HepG2 (cell line): ENCODE measurements around the gene CCDC61. TPM values are rescaled to one million over a fixed set of nuclear protein-coding genes. Genes with fewer than 3 reads are reported as not detected.

Source experiments
- ATAC-seq: fragments of 200-7000 bp; cut with Tn5 transposase; 3 replicates; pipeline ENCODE4 v1.9.1; 2020; ENCODE audit warnings: mild to moderate bottlenecking, moderate library complexity
- BruUV-seq: library from RNA; stranded (reverse); fragments of 400-500 nt; replicated peaks from 2 replicates; lab custom pipeline; 2021; lab: Mats Ljungman, UMichigan
- CTCF ChIA-PET: fragments of 300-600 bp; formaldehyde crosslinking; extraction: SDS; loops from one replicate; lab custom pipeline; 2021; ENCODE audit warnings: low total read pairs, inconsistent platforms, low intra/inter-chr PET ratio; lab: Yijun Ruan, JAX
- POLR2A ChIA-PET: fragments of 350-600 bp; sonication (Branson Sonifier 250); formaldehyde crosslinking; loops from one replicate; lab custom pipeline; 2020; ENCODE audit warnings: antibody characterized with exemption, inconsistent platforms; lab: Yijun Ruan, JAX
- DNase-seq: peaks from one replicate; pipeline ENCODE4 v3.0.0-alpha.2; 2015; ENCODE audit warnings: low spot score
- FAIRE-seq: peaks from 3 replicates; lab custom pipeline; 2011; peaks lifted over from hg19 to GRCh38; lab: Jason Lieb, UNC
- H2AFZ ChIP-seq: one replicate; pipeline ENCODE4 v1.6.1; 2011; ENCODE audit warnings: low read length, inconsistent platforms
- H3K27ac ChIP-seq: fragments of 300-600 bp; 3 replicates; pipeline ENCODE4 v1.8.0; 2011; ENCODE audit warnings: mixed run types, mild to moderate bottlenecking, mixed read lengths, low read length, inconsistent platforms; ENCODE audit not compliant: insufficient read depth; ENCODE audit errors: extremely low read length
- H3K27me3 ChIP-seq, 2 experiments: fragments of 200-600 bp in 1 of 2; 2 replicates in 1 of 2; 3 replicates in 1 of 2; pipeline versions ENCODE4 v1.6.0 to v1.8.0; 2011; ENCODE audit warnings: low read length in 2 of 2, mild to moderate bottlenecking in 2 of 2, moderate library complexity in 2 of 2, inconsistent platforms in 1 of 2; ENCODE audit not compliant: insufficient read depth in 2 of 2, control insufficient read depth in 1 of 2
- H3K36me3 ChIP-seq, 2 experiments: fragments of 200-600 bp in 1 of 2; replicated peaks in 1 of 2; 2 replicates in 1 of 2; 3 replicates in 1 of 2; pipeline versions ENCODE4 v1.5.1 to v1.8.0; 2011; ENCODE audit warnings: low read length in 2 of 2, inconsistent platforms in 1 of 2; ENCODE audit not compliant: insufficient read depth in 2 of 2, control insufficient read depth in 1 of 2
- H3K4me1 ChIP-seq: 2 replicates; pipeline ENCODE4 v1.5.1; 2012; ENCODE audit warnings: low read length, inconsistent platforms; ENCODE audit not compliant: insufficient read depth
- H3K4me2 ChIP-seq: 2 replicates; pipeline ENCODE4 v1.6.0; 2011; ENCODE audit warnings: low read depth, low read length, inconsistent platforms
- H3K4me3 ChIP-seq, 3 experiments: fragments of 200-600 bp in 1 of 3; sonication (generic), shearing (Covaris generic) in 1 of 3; replicated peaks in 1 of 3; 2 replicates each; pipeline ENCODE4 v1.5.1; 2011 to 2016; ENCODE audit warnings: low read length in 3 of 3, inconsistent platforms in 2 of 3, low read depth in 2 of 3, mild to moderate bottlenecking in 2 of 3, control low read depth in 1 of 3, mixed read lengths in 1 of 3; ENCODE audit not compliant: insufficient read depth in 1 of 3
- H3K79me2 ChIP-seq: one replicate; pipeline ENCODE4 v1.6.1; 2011; ENCODE audit warnings: low read length, inconsistent platforms; ENCODE audit not compliant: insufficient read depth
- H3K9ac ChIP-seq: 2 replicates; pipeline ENCODE4 v1.6.0; 2011; ENCODE audit warnings: mild to moderate bottlenecking, low read depth, low read length, inconsistent platforms; ENCODE audit not compliant: insufficient read depth
- H3K9me3 ChIP-seq: 2 replicates; pipeline ENCODE4 v1.5.1; 2012; ENCODE audit warnings: mild to moderate bottlenecking, low read length
- H4K20me1 ChIP-seq: 2 replicates; pipeline ENCODE4 v1.6.0; 2011; ENCODE audit warnings: inconsistent platforms, mild to moderate bottlenecking, low read length, moderate library complexity; ENCODE audit not compliant: insufficient read depth
- CREB1 ChIP-seq, 2 experiments: fragments of 450-650 bp in 1 of 2; IDR thresholded peaks; 2 replicates each; pipeline ENCODE4 v1.6.1; 2016 to 2017; ENCODE audit warnings: control low read depth in 1 of 2, mild to moderate bottlenecking in 1 of 2, missing compliant biosample characterization in 1 of 2, missing genetic modification characterization in 1 of 2
- MED1 ChIP-seq: sonication (generic); formaldehyde crosslinking; IDR thresholded peaks from 2 replicates; pipeline ENCODE4 v1.4.0; 2020; ENCODE audit warnings: missing genetic modification reagents
- SMAD1 ChIP-seq: sonication (generic); formaldehyde crosslinking; IDR thresholded peaks from 2 replicates; pipeline ENCODE4 v1.4.0; 2020; ENCODE audit warnings: missing genetic modification reagents, low read depth, mild to moderate bottlenecking, borderline replicate concordance
- SRF ChIP-seq: IDR thresholded peaks from 2 replicates; pipeline ENCODE4 v1.6.1; 2011; ENCODE audit warnings: mild to moderate bottlenecking, low read depth, low read length, moderate library complexity
- ZBTB43 ChIP-seq: sonication (generic); formaldehyde crosslinking; conservative IDR thresholded peaks from 2 replicates; pipeline ENCODE4 v1.4.0; 2020; ENCODE audit warnings: missing genetic modification reagents
- ZNF335 ChIP-seq: sonication (generic); formaldehyde crosslinking; IDR thresholded peaks from 2 replicates; pipeline ENCODE4 v1.4.0; 2020; ENCODE audit warnings: missing genetic modification reagents
- ZNF468 ChIP-seq: sonication (generic); formaldehyde crosslinking; IDR thresholded peaks from 2 replicates; pipeline ENCODE4 v1.8.0; 2022; ENCODE audit warnings: mild to moderate bottlenecking, moderate library complexity, missing genetic modification reagents
- ZNF605 ChIP-seq: sonication (generic); formaldehyde crosslinking; IDR thresholded peaks from 2 replicates; pipeline ENCODE4 v1.8.0; 2022; ENCODE audit warnings: mild to moderate bottlenecking, missing genetic modification reagents
- ZNF761 ChIP-seq: sonication (generic); formaldehyde crosslinking; conservative IDR thresholded peaks from 2 replicates; pipeline ENCODE4 v1.4.0; 2020; ENCODE audit warnings: mild to moderate bottlenecking, missing genetic modification reagents
- ZSCAN12 ChIP-seq: sonication (generic); formaldehyde crosslinking; IDR thresholded peaks from 2 replicates; pipeline ENCODE4 v1.9.0; 2021; ENCODE audit warnings: mild to moderate bottlenecking, missing genetic modification reagents
- WGBS: methylation state at CpG from one replicate; pipeline ENCODE4 v1.1.6; 2017; ENCODE audit warnings: low lambda C conversion rate; 5-methylcytosine and 5-hydroxymethylcytosine counted together
- in situ Hi-C: cut with HindIII; loops from 2 replicates; pipeline ENCODE4 v1.10.0; 2017; ENCODE audit warnings: low pct_unique_long_range_greater_than_20kb; ENCODE audit not compliant: extremely low pct_ligation_motif_present
- intact Hi-C: fragments of 100-400 bp; cut with micrococcal nuclease; formaldehyde crosslinking; loops from one replicate; pipeline ENCODE4 v1.10.0; 2022; ENCODE audit not compliant: unreplicated experiment
- polyA plus RNA-seq, 8 experiments: library from polyadenylated mRNA; depleted of rRNA in 3 of 8; stranded (reverse) in 7 of 8; unstranded in 1 of 8; fragments of >200 nt; fragmentation: Illumina TruSeq in 4 of 8; extraction: Trizol in 4 of 8; gene quantifications; 2 replicates each; pipeline versions ENCODE4 v1.2.1 to v1.2.3, GENCODE V29; 2011 to 2016; ENCODE audit warnings: low read depth in 4 of 8, missing spikeins in 1 of 8, mixed read lengths in 1 of 8; ENCODE audit not compliant: insufficient read depth in 1 of 8
- total RNA-seq, 5 experiments: library from RNA; depleted of rRNA; stranded (reverse); fragments of >200 nt; fragmentation: Illumina TruSeq; extraction: Trizol; gene quantifications; 2 replicates each; pipeline ENCODE4 v1.2.3, GENCODE V29; 2016; ENCODE audit warnings: low read depth in 1 of 5

The CCDC61 gene
- total and polyA plus RNA-seq, 2 of the 13 experiments (the other 11 are each of a cell fraction or from before 2014, with no cell fraction given) = 4.2 to 4.9 TPM

GRCh38 chr19:46036744-46037128 lies 41.5 kb downstream of the CCDC61 start:
- DNase-seq = peak; percentile 36
- H2AFZ ChIP-seq = no peak overlapping the region

GRCh38 chr19:46040125-46040524 lies 44.9 kb downstream of the CCDC61 start:
- Histone ChIP-seq H3K79me2 (no peaks in the 10 kb centered on the region), H3K4me2 (no peak overlapping the region)
- no peak for TF ChIP-seq ZBTB43
- TF ChIP-seq ZSCAN12 (CRISPR knock-in tag) = no peak
- TF ChIP-seq CREB1 (IDR thresholded peaks at IDR 0.05) = no peak
- TF ChIP-seq CREB1 (CRISPR knock-in tag; IDR thresholded peaks at IDR 0.05) = no peak
- TF ChIP-seq MED1 (CRISPR knock-in tag) = no peak
- no peak for TF ChIP-seq ZNF761 (CRISPR knock-in tag)
- TF ChIP-seq, all 625 proteins: peak for 0
- Histone ChIP-seq H2AFZ (no peak overlapping the region), H3K4me1 (peaks cover 19% of the 10 kb centered on the region), H3K9me3 (no peaks in the 10 kb centered on the region), H3K9ac (no peak overlapping the region), H3K4me3 (no peak overlapping the region), H4K20me1 (no peaks in the 10 kb centered on the region), H3K27me3 (no peaks in the 10 kb centered on the region), H3K27ac (no peak overlapping the region), H3K36me3 (no peaks in the 10 kb centered on the region)
- no peak for DNase-seq
- intact Hi-C loops (no loop called here), in situ Hi-C loops (no loop called here)
- POLR2A ChIA-PET = no interaction called here
- CTCF ChIA-PET = no interaction called here
- no peak for FAIRE-seq
- no peak for ATAC-seq
- WGBS = no CpG with 5 or more reads among the region's 6 CpGs
- BruUV-seq = no TSS peak

More at GRCh38 chr19:46036744-46037128, 41.5 kb downstream of the CCDC61 start:
- in situ Hi-C loops = no loop called here
- H3K27me3 ChIP-seq = no peaks in the 10 kb centered on the region
- no peaks in the 10 kb centered on the region for H3K36me3 ChIP-seq
- H3K4me1 ChIP-seq = peaks cover 19% of the 10 kb centered on the region
- H3K4me3 ChIP-seq = no peak overlapping the region
- H4K20me1 ChIP-seq = no peaks in the 10 kb centered on the region
- POLR2A ChIA-PET = no interaction called here
- H3K79me2 ChIP-seq = no peaks in the 10 kb centered on the region
- no peaks in the 10 kb centered on the region for H3K9me3 ChIP-seq
- H3K27ac ChIP-seq = no peak overlapping the region
- TF ChIP-seq SRF (no peak), ZNF605 (CRISPR knock-in tag) (no peak), ZNF468 (CRISPR knock-in tag) (no peak), SMAD1 (no peak), ZNF335 (CRISPR knock-in tag) (no peak), CREB1 (IDR thresholded peaks at IDR 0.05) (no peak), CREB1 (CRISPR knock-in tag; IDR thresholded peaks at IDR 0.05) (no peak)
- ATAC-seq (peak; percentile 52), FAIRE-seq (no peak)
- CTCF ChIA-PET = no interaction called here
- no peak overlapping the region for H3K4me2 ChIP-seq
- WGBS = no CpG with 5 or more reads among the region's 3 CpGs
- intact Hi-C loops = loop anchor here (2.0 kb wide), 2 partner anchors 40 to 80 kb away; no protein-coding TSS in a partner anchor
- no peak overlapping the region for H3K9ac ChIP-seq
- no TSS peak for BruUV-seq
